Raji (cell line): ENCODE data around the gene INTS1.

Experiments
- POLR2A ChIP-seq: IDR thresholded peaks from 2 replicates; pipeline ENCODE4 v1.6.1; 2011; ENCODE audit warnings: low read depth, low read length, control low read depth; ENCODE audit not compliant: insufficient read depth

INTS1 gene

DNA sequence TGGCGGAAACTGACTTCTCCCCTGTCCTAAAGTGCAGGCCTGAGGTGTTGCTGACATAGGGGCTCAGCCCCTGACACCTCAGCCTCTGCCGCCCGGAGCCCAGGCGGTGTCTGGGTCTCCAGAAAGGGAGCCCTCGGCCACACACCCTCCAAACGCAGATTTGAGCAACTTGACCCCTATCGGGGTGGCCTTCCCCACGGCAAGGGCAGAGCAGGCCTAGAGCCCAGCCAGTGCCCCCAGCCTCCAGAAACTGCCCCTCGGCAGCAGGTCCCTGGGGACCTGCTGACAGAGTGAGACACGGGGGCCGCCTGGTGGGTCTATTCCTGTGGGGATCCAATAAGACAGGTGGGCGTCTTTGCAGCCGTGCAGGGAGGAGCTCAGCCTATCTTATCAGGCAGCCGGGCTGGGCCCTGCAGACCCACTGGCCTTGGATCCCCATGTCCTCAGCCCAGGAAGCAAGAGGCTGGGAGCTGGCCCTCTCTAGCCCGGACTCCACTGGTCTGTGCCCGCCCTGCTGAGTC lies 40.8 kb upstream of the INTS1 start:
- TF ChIP-seq POLR2A: no peak

- no peak for TF ChIP-seq POLR2A
Measured at GRCh38 chr7:1544178-1544895, 40.1 kb upstream of the INTS1 start.

DNA sequence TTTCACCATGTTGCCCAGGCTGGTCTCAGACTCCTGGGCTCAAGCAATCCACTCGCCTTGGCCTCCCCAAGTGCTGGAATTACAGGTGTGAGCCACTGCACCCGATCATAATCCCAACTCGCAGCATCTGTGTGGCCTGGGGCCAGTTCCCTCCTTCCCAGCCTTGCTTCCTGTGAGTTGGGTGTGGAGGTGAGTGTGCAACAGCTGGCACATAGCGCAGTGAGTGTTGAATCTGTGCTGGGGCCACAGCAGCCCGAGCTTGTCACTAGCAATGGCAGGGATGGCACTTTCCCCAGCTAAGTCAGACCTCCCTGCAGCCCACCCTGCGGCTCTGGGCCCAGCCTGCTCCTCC lies 39.6 kb upstream of the INTS1 start:
- no peak for TF ChIP-seq POLR2A

DNA sequence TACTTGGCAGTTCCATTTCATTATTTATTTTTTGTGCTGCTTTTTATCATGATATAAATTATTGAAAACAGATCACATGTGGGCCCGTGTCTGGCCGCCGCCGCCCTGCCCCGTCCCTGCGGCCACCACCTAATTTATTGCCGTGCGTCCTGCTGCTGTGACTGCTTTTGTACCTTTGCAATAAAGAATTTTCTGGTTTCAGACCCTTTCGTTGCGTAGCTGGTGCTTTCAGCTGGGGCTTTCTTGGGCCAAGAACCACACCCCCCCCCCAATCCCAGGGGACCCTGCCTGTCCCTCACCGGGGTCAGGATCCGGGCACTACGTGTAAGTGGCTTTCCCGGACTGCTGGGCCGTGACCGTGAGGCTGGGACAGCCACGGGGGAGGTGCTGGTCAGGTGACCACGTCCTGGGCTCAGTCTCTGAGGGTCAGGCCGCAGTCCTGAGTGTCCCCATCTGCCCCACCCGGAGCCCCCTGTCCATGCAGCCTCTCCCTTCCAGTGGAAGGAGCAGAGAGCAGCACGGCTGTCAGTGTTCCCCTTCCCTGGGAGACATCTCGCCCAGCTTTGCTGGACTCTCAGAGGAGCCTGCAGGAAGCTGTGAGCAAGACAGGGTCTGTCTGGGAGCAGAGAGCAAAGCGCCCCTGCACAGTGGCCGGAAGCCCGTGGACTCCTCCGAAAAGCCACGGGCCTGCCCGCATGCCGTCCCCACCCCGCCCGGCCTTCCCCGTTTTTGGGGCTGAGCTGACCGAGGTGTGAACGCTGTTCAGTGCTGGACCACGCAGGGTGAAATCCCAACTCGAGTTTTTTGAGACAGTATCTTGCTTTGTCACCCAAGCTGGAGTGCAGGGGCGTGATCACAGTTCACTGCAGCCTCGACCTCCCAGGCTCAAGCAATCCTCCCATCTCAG lies 38.9 kb upstream of the INTS1 start:
- no peak for TF ChIP-seq POLR2A

DNA sequence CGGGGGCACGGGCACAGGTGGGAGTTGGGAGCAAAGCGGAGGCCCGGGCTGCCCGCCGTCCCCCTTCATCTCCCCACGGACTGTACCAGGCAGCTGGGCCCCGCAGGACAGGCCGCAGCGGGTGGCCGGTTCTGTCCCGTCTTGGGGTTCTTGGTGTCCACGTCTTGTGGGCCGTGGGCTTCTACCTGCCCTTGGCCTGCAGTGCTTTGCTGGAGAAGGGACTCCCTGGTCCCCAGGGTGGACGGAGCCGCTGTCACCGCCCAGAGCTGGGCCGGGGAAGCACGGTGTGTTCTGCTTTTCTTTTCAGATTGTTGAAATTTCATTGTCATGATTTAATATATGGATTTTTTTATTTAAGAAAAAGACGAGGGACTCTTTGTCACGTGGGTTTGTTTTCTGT lies 38.1 kb upstream of the INTS1 start:
- TF ChIP-seq POLR2A: no peak

- no peak for TF ChIP-seq POLR2A
Measured at GRCh38 chr7:1541431-1542162, 37.4 kb upstream of the INTS1 start.

DNA sequence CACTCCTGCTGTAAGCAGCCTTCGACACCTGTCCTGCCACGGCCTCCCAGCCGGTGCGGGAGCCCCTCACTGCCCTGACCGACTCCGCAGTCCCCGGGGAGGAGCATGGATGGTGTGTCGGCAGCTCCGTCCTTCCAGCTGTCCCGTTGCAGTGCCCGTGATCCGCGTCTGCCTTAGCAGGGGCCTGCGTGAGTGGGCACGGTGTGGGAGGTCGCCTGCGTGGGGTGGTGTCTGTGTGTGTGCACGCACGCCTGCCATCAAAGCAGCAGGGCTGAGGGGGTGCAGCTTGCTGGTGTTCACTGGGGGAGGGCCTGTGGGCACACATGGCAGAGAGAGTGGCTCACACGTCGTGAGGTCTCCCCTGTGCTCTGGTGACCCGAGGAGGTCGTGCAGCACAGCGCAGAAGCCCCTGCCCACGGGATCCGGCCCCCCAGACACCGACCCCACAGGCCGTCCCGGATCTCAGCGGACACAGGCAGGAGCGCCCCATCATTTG lies 36.6 kb upstream of the INTS1 start:
- no peak for TF ChIP-seq POLR2A

DNA sequence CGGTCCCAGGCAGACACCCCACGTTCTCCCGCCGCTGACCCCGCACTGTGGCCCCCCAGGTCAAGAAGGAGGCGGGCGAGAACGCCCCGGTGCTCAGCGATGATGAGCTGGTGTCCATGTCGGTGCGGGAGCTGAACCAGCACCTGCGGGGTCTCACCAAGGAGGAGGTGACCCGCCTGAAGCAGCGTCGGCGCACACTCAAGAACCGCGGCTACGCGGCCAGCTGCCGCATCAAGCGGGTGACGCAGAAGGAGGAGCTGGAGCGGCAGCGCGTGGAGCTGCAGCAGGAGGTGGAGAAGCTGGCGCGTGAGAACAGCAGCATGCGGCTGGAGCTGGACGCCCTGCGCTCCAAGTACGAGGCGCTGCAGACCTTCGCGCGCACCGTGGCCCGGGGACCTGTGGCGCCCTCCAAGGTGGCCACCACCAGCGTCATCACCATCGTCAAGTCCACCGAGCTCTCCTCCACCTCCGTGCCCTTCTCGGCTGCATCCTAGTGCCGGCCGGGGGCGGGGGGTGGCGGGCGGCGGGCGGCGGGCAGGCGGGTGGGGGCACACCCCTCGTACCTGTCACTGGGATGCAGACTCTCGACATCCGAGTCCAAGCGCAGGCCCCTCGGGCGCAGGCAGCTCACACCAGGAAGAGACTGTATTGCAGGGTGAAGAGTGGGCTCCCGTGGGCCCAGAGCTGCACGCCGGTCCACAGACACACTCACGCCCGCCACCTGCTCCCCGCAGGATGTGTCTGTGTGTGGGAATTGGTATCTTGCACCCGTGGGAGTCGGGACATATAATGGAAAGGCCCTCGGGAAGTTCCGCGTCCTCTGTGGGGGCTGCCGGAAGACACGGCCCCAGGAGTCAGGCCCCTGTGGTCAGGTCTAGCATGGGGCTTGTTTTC lies 35.9 kb upstream of the INTS1 start:
- TF ChIP-seq POLR2A: no peak

- no peak for TF ChIP-seq POLR2A
Measured at GRCh38 chr7:1539181-1539881, 35.1 kb upstream of the INTS1 start.

- TF ChIP-seq POLR2A: no peak
Measured at GRCh38 chr7:1538544-1539180, 34.5 kb upstream of the INTS1 start.

DNA sequence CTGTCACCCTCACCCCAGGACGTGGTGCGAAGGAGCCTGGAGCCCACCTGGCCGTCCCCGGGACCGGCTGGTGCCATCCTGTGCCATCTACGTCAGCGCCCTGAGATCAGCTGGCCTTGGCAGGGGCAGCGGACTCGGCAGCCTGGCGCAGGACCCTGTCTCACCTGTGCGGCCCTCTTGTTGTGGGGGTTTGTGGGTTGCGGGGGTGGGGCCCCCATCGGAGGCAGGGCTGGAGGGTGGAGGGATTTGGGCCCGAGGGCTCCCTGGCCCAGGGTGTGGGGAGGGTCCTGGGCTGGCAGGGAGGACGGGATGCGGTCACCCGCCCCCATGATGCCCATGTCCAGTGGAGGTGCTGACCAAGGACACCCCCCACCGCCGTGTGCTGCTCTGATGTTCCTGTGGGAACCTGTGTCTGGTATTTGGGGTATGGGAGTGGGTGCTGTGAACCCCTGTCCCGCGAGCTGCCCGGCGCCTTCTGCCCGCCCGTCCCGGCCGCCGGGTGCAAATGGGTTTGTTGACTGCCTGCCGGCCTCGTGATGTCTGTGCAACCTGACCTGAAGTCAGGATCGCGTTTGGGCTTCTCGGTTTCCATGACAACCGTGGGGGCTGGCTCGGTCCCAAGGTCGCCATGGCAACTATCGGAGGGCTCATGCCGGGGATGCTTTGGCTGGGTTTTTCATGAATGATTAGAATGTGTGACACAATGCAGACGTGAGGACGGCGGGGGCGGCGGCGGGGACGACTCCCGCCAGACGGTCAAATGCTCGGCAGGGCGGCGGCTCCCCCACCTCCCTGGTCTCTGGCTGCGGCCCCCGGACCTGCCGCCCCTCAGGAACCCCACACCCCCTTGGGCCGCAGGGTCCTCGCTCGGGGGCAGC lies 33.6 kb upstream of the INTS1 start:
- TF ChIP-seq POLR2A: no peak

GRCh38 chr7:1536743-1537534 lies 32.8 kb upstream of the INTS1 start:
- TF ChIP-seq POLR2A: no peak

GRCh38 chr7:1536455-1536742 lies 32.2 kb upstream of the INTS1 start:
- no peak for TF ChIP-seq POLR2A
